A549 (cell line): ENCODE measurements around the gene TSSK6.

Experiments
- BHLHE40 ChIP-seq: IDR thresholded peaks from 2 replicates; pipeline ENCODE4 v1.6.1; 2012; ENCODE audit warnings: low read depth, low read length, inconsistent platforms
- CHD4 ChIP-seq: fragments of 200-600 bp; sonication (generic); IDR thresholded peaks from 2 replicates; pipeline ENCODE4 v1.6.1; 2016; ENCODE audit warnings: antibody characterized with exemption, mild to moderate bottlenecking, borderline replicate concordance
- EP300 ChIP-seq, 2 experiments: fragments of >200 bp; sonication (Bioruptor Twin); formaldehyde crosslinking; IDR thresholded peaks; 2 replicates in 1 of 2; 3 replicates in 1 of 2; pipeline ENCODE4 v1.6.1; 2016 to 2017
- HDAC2 ChIP-seq: fragments of 200-600 bp; sonication (generic); IDR thresholded peaks from 2 replicates; pipeline ENCODE4 v1.6.1; 2016
- HEYL ChIP-seq: fragments of 250-450 bp; sonication (Bioruptor Pico); IDR thresholded peaks from 2 replicates; pipeline ENCODE4 v1.8.0; 2021; ENCODE audit warnings: mild to moderate bottlenecking, moderate library complexity
- KDM1A ChIP-seq: fragments of 200-600 bp; sonication (generic); IDR thresholded peaks from 2 replicates; pipeline ENCODE4 v1.6.1; 2016; ENCODE audit warnings: low read depth, mild to moderate bottlenecking
- POLR2A ChIP-seq: IDR thresholded peaks from 2 replicates; pipeline ENCODE4 v1.6.1; 2012; ENCODE audit warnings: mild to moderate bottlenecking, low read length
- RAD21 ChIP-seq, 2 experiments: fragments of >200 bp in 1 of 2; sonication (Bioruptor Twin) in 1 of 2; formaldehyde crosslinking in 1 of 2; IDR thresholded peaks in 1 of 2; conservative IDR thresholded peaks in 1 of 2; 2 replicates in 1 of 2; 3 replicates in 1 of 2; pipeline ENCODE4 v1.6.1; 2012 to 2018; ENCODE audit warnings: inconsistent platforms in 1 of 2
- TF ChIP-seq, protein P1 (sequence below): fragments of >200 bp; sonication (Bioruptor Twin); formaldehyde crosslinking; IDR thresholded peaks from 3 replicates; pipeline ENCODE4 v1.5.1; 2016

DNA sequence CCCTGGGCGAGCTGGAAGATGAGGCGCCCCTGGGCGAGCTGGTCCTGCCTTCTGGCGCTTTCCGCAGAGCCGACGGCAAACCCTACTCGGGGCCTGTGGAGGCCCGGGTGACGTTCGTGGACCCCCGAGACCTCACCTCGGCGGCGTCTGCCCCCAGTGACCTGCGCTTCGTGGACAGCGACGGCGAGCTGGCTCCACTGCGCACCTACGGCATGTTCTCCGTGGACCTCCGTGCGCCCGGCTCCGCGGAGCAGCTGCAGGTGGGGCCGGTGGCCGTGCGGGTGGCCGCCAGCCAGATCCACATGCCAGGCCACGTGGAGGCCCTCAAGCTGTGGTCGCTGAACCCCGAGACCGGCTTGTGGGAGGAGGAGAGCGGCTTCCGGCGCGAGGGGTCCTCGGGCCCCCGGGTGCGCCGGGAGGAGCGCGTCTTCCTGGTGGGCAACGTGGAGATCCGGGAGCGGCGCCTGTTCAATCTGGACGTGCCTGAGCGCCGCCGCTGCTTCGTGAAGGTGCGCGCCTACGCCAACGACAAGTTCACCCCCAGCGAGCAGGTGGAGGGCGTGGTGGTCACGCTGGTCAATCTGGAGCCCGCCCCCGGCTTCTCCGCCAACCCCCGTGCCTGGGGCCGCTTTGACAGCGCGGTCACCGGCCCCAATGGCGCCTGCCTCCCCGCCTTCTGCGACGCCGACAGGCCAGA, 29.1 kb upstream of the TSSK6 start:
- TF ChIP-seq BHLHE40 = no peak
- TF ChIP-seq, protein P1, sequence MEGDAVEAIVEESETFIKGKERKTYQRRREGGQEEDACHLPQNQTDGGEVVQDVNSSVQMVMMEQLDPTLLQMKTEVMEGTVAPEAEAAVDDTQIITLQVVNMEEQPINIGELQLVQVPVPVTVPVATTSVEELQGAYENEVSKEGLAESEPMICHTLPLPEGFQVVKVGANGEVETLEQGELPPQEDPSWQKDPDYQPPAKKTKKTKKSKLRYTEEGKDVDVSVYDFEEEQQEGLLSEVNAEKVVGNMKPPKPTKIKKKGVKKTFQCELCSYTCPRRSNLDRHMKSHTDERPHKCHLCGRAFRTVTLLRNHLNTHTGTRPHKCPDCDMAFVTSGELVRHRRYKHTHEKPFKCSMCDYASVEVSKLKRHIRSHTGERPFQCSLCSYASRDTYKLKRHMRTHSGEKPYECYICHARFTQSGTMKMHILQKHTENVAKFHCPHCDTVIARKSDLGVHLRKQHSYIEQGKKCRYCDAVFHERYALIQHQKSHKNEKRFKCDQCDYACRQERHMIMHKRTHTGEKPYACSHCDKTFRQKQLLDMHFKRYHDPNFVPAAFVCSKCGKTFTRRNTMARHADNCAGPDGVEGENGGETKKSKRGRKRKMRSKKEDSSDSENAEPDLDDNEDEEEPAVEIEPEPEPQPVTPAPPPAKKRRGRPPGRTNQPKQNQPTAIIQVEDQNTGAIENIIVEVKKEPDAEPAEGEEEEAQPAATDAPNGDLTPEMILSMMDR = no peak
- no peak for TF ChIP-seq KDM1A
- no peak for TF ChIP-seq HEYL (CRISPR knock-in tag)
- no peak for TF ChIP-seq HDAC2
- TF ChIP-seq POLR2A = no peak
- no peak for TF ChIP-seq CHD4
- TF ChIP-seq EP300 (IDR thresholded peaks at IDR 0.05) = no peak
- TF ChIP-seq RAD21 (conservative IDR thresholded peaks at IDR 0.05 in 1 of 2, IDR thresholded peaks at IDR 0.05 in 1 of 2) = no peak
